Right ventricle myocardium inferior (tissue), 1 donor: ENCODE results near the gene ADCY1. TPM values are rescaled to one million over a fixed set of nuclear protein-coding genes. Genes with fewer than 3 reads are reported as not detected.

ENCODE experiments used
- ATAC-seq: fragments of 200-7000 bp; cut with Tn5 transposase; one replicate; pipeline ENCODE4 v1.9.1; 2020; ENCODE audit warnings: mild to moderate bottlenecking, moderate library complexity
- DNase-seq: peaks from one replicate; pipeline ENCODE4 v3.0.0; 2021; ENCODE audit errors: missing footprints
- intact Hi-C: fragments of 100-400 bp; cut with DNase I; formaldehyde crosslinking; loops from one replicate; pipeline ENCODE4 v1.11.0; 2022
- total RNA-seq: library from RNA; stranded (reverse); fragmentation: NEBNext Ultra II Directional; extraction: Animal tissue kit (Norgen Biotek cat#: 25700); gene quantifications from one replicate; pipeline ENCODE4 v1.2.1, GENCODE V29; 2021
- donor health status: DM: no; HTN: yes; CAD: no; lungs with severe emphysema.

ADCY1 gene
- total RNA-seq, 1 donor from 2014 or later, result 5.9 TPM

GRCh38 chr7:45699015-45699309 lies 124.8 kb downstream of the ADCY1 start:
- no peak for DNase-seq
- ATAC-seq, result no peak
- intact Hi-C loops, result no loop called here

- ATAC-seq (peak; percentile 5), DNase-seq (peak; percentile 23)
- intact Hi-C loops, result no loop called here
Measured at GRCh38 chr7:45699726-45700390, 125.7 kb downstream of the ADCY1 start.

- DNase-seq (no peak), ATAC-seq (peak; percentile 68)
- intact Hi-C loops, result no loop called here
Measured at GRCh38 chr7:45700556-45700955, 126.4 kb downstream of the ADCY1 start.

GRCh38 chr7:45701701-45702510 lies 127.7 kb downstream of the ADCY1 start:
- peak; percentile 26 for DNase-seq
- ATAC-seq, result no peak
- intact Hi-C loops, result no loop called here

- intact Hi-C loops, result no loop called here
- DNase-seq (no peak), ATAC-seq (no peak)
Measured at GRCh38 chr7:45702751-45703150, 128.6 kb downstream of the ADCY1 start.

- intact Hi-C loops, result no loop called here
- no peak for DNase-seq
- ATAC-seq, result no peak
Measured at GRCh38 chr7:45703373-45703821, 129.2 kb downstream of the ADCY1 start.

- intact Hi-C loops, result no loop called here
- DNase-seq (no peak), ATAC-seq (no peak)
Measured at GRCh38 chr7:45703911-45704682, 129.9 kb downstream of the ADCY1 start.

- intact Hi-C loops, result no loop called here
- DNase-seq, result no peak
- ATAC-seq, result no peak
Measured at GRCh38 chr7:45704683-45705016, 130.5 kb downstream of the ADCY1 start.

- intact Hi-C loops, result no loop called here
- DNase-seq (no peak), ATAC-seq (no peak)
Measured at GRCh38 chr7:45708046-45708950, 134.1 kb downstream of the ADCY1 start.

- intact Hi-C loops, result no loop called here
- ATAC-seq (peak; percentile 95), DNase-seq (peak; percentile 88)
Measured at GRCh38 chr7:45709168-45710042, 135.2 kb downstream of the ADCY1 start.

- ATAC-seq (peak; percentile 3), DNase-seq (no peak)
- intact Hi-C loops, result no loop called here
Measured at GRCh38 chr7:45710271-45711160, 136.3 kb downstream of the ADCY1 start.

- intact Hi-C loops, result no loop called here
- DNase-seq (no peak), ATAC-seq (no peak)
Measured at GRCh38 chr7:45711161-45711490, 137.0 kb downstream of the ADCY1 start.

- intact Hi-C loops, result no loop called here
- no peak for DNase-seq
- no peak for ATAC-seq
Measured at GRCh38 chr7:45712057-45712689, 138.0 kb downstream of the ADCY1 start.

- intact Hi-C loops, result no loop called here
- DNase-seq (no peak), ATAC-seq (no peak)
Measured at GRCh38 chr7:45712872-45713668, 138.9 kb downstream of the ADCY1 start.

- DNase-seq (no peak), ATAC-seq (no peak)
- intact Hi-C loops, result no loop called here
Measured at GRCh38 chr7:45713669-45714520, 139.7 kb downstream of the ADCY1 start.
